Adipose tissue (tissue), 3 donors: Measurements from ENCODE around the gene MMADHC. TPM values are rescaled to one million over a fixed set of nuclear protein-coding genes. Genes with fewer than 3 reads are reported as not detected.
A peak's percentile ranks its signal among the peaks of the same experiment; 100 is the strongest.
"Not testable (repeated sequence)": the region's sequence is repeated elsewhere in the genome, so short reads cannot be mapped to it uniquely, and the experiment has no call there.

ENCODE experiments used
- H3K27ac ChIP-seq: one replicate; pipeline ENCODE4 v1.5.1; 2013; ENCODE audit warnings: low read depth, low read length
- WGBS, 3 donors: extraction: QIAGEN DNeasy Blood & Tissue Kit; methylation state at CpG; one replicate each; pipeline ENCODE4 v1.1.7; 2013; 5-methylcytosine and 5-hydroxymethylcytosine counted together
- polyA plus RNA-seq, 3 donors: library from polyadenylated mRNA; stranded (reverse); fragments of 200-250 nt; gene quantifications; one replicate each; pipeline ENCODE4 v1.2.3, GENCODE V29; 2013
- donor health status: healthy with polysubstance abuse.
- donor health status: Bipolar disorder and iron deficiency.
- donor health status: healthy.

MMADHC gene
- polyA plus RNA-seq, 3 donors = 71.3 to 90.1 (median 74.8) TPM

DNA sequence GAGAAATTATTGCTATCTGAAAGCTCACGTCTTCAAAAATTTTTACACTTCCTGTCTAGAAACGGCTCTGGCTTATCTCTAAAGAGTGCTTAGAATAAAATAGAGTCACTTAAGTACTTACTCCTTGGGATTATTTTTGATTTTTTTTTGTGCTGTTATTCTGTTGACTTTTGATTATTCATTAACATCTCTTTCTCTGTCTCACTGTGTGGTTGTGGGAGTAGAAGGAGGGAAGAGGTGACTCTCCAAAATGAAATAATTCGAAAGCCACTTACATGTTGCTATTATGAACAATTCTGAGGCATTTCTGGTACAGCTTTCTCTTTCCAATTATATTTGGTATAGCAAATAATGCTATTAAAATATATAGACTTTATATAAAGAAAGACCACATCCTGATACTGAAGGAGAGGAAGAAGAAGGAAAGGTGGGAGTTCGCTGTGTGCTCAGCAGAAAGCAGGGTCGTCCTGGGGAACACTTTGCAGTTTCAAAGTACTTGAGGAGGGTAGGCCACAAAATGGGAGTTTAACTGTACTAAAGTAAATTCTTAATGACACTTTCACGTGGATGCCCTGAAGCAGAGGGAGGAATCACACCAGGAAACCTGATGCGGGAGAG lies 9.6 kb upstream of the MMADHC start:
- 37 to 46% (median 38%) methylated on average over 7 of the region's 7 CpGs for WGBS, 3 donors
- H3K27ac ChIP-seq = no peak overlapping the region

DNA sequence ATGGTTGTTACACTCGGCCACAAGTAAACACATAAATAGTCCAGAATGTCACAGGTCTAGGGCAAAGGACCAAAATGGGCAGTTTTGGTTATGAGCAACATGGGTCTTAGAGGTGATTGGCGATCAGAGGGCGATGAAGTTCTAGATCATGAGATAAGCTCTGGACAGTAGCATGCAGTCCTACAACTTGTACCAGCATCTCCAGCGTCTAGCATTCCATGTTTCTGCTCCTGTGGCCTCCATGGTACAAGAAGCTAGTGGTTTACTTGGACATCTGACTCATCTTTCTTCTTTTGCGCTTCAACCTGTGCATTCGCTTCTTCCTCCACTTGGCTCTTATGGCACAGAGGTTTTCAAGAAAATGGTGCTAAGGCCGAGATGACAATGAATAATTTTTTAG lies 8.9 kb upstream of the MMADHC start:
- 92 to 94% (median 93%) methylated on average over 7 of the region's 7 CpGs for WGBS, 3 donors
- no peak overlapping the region for H3K27ac ChIP-seq

- WGBS, 3 donors = 83 to 88% (median 88%) methylated on average over 1 of the region's 1 CpG
Measured at GRCh38 chr2:149595056-149595963, 7.7 kb upstream of the MMADHC start.

DNA sequence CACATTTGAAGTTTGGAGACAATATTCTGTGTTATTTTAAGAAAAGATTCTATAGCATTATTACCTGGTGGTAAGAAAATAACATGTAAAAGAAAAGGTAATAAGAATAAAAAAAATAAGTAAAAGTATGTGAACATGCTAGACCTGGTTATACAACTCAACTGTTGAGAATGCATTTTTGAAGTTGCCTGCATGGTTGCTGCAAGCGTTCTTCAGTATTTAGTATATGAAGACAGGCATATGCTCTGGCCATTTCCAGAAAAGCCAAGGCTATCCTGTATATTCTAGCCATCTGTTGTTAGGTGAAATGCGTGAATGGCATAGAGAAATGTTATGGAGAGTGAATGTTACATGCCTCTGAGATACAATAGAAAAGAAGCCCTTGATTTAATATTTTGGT lies 6.8 kb upstream of the MMADHC start:
- H3K27ac ChIP-seq = no peak overlapping the region
- WGBS, 3 donors = 88 to 95% (median 94%) methylated on average over 2 of the region's 2 CpGs

More at GRCh38 chr2:149595056-149595963, 7.7 kb upstream of the MMADHC start:
- H3K27ac ChIP-seq = no peak overlapping the region

DNA sequence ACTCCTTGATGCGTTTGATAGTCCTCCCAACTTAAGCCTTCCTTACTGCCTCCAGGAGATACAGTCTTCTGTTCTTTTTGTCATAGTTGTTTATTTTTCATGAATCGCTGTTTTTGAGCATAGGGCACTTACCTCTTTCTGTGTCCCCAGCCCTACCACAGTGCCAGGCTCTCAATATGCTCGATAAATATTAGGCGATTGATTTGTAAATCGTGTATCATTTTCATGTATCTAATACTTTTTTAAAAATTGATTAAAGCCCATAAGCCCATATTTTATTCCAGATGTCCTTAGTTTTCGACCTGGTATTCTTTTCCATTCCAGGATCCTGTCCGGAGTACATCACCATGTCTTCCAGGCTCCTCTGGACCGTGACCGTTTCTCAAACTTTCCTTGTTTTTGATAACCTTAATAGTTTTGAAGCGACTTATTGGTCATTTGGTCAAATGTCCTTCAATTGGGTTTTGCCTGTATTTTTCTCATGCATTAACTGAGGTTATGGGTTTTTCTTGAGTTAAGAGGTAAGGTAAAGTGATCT lies 444 bp upstream of the MMADHC start:
- WGBS, 3 donors = 43 to 59% (median 57%) methylated on average over 10 of the region's 10 CpGs
- H3K27ac ChIP-seq = no peak overlapping the region

GRCh38 chr2:149586898-149587219 lies 716 bp downstream of the MMADHC start:
- H3K27ac ChIP-seq = peak overlapping the region; percentile 89
- 0 to 1% (median 1%) methylated on average over 7 of the region's 7 CpGs for WGBS, 3 donors

- WGBS, 3 donors = 56 to 79% (median 78%) methylated on average over 3 of the region's 3 CpGs
- no peak overlapping the region for H3K27ac ChIP-seq
Measured at GRCh38 chr2:149586063-149586462, 1.5 kb downstream of the MMADHC start.

DNA sequence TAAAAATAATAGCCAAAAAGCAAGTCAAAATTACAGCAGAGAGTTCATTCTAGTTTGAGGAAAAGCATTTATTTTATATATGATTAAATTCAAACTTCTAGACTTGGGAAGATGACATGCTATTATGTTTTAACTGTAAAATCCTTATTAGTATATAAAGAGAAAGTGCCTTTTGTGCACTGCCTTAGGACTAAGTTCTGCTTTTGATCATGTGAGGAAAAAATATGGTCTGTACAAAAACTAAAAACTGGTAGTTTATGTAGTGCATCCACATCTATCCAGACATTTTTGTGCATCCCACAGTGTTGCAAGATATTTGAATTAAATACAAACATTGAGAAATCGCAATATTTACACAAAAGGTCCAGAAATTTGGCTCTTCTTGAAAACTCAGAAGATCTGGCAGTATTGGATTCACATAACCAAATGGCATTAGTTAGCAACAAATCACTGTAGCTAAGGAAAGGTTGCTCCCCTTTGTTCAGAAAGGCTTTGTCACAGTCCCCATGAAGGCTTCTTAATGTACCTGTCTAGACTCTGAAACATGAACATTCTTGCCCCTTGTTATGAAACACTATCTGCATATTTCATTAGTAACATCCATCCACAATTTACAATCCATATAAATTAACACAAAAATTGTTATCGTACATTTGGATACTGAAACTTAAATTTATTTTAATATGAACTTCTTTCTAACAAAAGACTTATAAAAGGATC lies 2.2 kb downstream of the MMADHC start:
- 79 to 93% (median 90%) methylated on average over 2 of the region's 2 CpGs for WGBS, 3 donors
- no peak overlapping the region for H3K27ac ChIP-seq

DNA sequence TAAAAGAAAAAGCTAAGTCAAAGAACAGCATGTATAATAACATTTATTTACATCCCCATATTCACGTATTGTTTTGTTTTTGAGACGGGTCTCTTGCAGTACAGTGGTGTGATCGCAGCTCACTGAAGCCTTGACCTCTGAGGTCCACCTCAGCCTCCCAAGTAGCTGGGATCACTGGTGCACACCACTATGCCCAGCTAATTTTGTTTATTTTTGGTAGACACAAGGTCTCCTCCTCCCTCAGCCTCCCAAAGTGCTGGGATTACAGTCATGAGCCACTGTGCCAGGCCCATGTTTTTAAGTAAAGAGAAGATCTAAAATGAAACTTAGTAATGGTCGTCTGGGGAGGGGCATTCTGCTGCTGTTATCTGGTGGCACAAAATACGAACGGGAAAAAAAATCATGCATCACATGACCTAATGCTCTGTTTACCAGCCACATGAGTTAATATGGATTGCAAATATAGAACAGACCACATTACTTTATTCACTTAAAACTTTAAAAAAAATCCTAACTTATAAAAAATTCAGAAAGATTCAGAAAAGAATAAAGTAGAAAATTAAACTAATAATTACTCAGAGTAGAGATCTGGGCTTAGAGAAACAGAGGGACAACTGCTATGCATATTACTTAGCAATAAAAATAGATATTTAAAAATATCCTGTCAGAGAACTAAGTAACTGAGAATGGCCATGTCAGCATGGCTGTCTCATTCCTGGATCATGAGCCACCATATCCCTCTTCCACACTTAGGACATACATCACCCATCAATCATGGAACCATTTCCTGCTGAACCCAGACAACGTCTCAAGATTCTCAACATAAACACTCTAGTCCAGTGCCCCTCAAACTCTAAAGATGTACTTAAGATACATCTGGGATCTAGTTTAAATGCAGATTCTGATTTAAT lies 7.3 kb downstream of the MMADHC start:
- no peak overlapping the region for H3K27ac ChIP-seq
- 62 to 82% (median 82%) methylated on average over 7 of the region's 7 CpGs for WGBS, 3 donors

DNA sequence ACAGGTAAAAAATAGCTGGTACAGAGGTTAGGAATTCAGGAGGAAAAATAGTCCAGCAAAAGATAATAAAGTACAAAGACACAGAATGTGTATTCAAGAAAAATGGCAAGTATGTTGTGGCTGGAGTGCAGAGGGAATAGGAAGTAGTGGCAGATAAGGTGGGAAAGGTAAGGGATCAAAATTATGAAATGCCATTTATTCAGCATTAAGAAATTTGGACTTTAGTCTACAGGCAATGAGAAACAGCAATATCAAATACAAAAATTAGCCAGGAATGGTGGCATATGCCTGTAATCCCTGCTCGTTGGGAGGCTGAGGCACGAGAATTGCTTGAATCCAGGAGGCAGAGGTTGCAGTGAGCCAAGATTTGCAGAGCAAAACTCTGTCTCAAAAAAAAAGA lies 10.3 kb downstream of the MMADHC start:
- H3K27ac ChIP-seq = no peak overlapping the region
- 86 to 95% (median 89%) methylated on average over 2 of the region's 2 CpGs for WGBS, 3 donors

DNA sequence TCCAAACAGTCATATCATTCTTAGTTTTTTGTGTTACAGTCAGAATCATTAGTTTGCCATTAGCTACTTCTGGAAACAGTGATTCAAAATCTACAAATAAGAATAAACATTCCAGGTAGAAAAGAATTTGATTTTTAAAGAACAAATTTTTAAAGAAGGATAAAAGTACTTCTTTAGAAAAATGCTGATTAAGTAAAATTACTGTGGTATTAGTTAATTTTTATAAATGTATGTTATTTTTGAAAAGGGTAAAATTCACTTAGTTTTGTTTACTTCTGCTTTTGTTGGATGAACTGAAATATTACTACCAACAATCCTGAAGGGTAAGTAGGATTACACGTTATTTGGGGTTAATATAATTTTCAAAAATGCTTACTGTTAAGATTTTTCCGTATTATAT lies 11.8 kb downstream of the MMADHC start:
- H3K27ac ChIP-seq = no peak overlapping the region
- 76 to 88% (median 81%) methylated on average over 2 of the region's 2 CpGs for WGBS, 3 donors

GRCh38 chr2:149575277-149575676 lies 12.3 kb downstream of the MMADHC start:
- no peak overlapping the region for H3K27ac ChIP-seq

- WGBS, 3 donors = 41 to 69% (median 61%) methylated on average over 2 of the region's 2 CpGs
- H3K27ac ChIP-seq = no peak overlapping the region
Measured at GRCh38 chr2:149573760-149574159, 13.8 kb downstream of the MMADHC start.

- WGBS, 3 donors = 72 to 80% (median 74%) methylated on average over 6 of the region's 6 CpGs
- no peak overlapping the region for H3K27ac ChIP-seq
Measured at GRCh38 chr2:149572102-149572953, 15.2 kb downstream of the MMADHC start.

DNA sequence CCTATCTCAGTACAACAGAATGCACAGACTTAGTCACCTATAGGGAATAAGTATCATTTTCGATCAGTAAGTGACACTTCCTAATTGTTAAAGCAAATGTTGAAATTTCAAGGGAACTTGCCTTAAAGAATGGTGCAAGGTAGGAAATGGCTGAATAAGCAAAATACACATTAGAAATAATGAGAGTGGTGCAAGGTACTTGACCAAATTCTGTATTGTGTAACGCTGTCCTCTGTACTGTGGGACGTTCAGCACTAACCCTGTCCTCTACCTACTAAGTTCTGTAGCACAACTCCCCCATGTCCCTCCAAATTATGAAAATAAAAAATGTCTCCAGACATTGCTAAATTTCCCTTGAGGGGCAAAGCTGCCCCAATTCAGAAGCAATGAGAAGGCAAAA lies 19.4 kb downstream of the MMADHC start:
- WGBS, 3 donors = 58 to 91% (median 66%) methylated on average over 3 of the region's 3 CpGs
- no peak overlapping the region for H3K27ac ChIP-seq

- WGBS, 3 donors = 68 to 92% (median 78%) methylated on average over 2 of the region's 2 CpGs
- H3K27ac ChIP-seq = no peak overlapping the region
Measured at GRCh38 chr2:149566652-149567051, 20.9 kb downstream of the MMADHC start.

GRCh38 chr2:149565625-149566024 lies 21.9 kb downstream of the MMADHC start:
- WGBS, 3 donors = 93 to 96% (median 93%) methylated on average over 9 of the region's 9 CpGs
- H3K27ac ChIP-seq = not testable (repeated sequence)
